HL-60 (cell line): ENCODE measurements around the gene CRELD2.

ENCODE experiments used
- DNase-seq, 2 experiments: peaks; one replicate each; pipeline ENCODE4 v3.0.0-alpha.2; 2010 to 2020; ENCODE audit warnings: low read depth in 1 of 2, low spot score in 1 of 2
- H3K27ac ChIP-seq: fragments of 250-450 bp; sonication (Bioruptor Pico); replicated peaks from 2 replicates; pipeline ENCODE4 v1.5.1; 2020; ENCODE audit warnings: mild to moderate bottlenecking, moderate library complexity
- H3K27me3 ChIP-seq: fragments of 250-450 bp; sonication (Bioruptor Pico); 2 replicates; pipeline ENCODE4 v1.5.1; 2021; ENCODE audit warnings: mild to moderate bottlenecking, moderate library complexity; ENCODE audit not compliant: insufficient read depth, poor library complexity, severe bottlenecking
- H3K4me3 ChIP-seq: replicated peaks from 2 replicates; pipeline ENCODE4 v1.5.1; 2011; ENCODE audit warnings: mild to moderate bottlenecking, control low read depth, low read length; ENCODE audit not compliant: insufficient read depth
- GABPA ChIP-seq: IDR thresholded peaks from 2 replicates; pipeline ENCODE4 v1.6.1; 2012; ENCODE audit warnings: low read depth
- POLR2AphosphoS5 ChIP-seq: IDR thresholded peaks from 2 replicates; pipeline ENCODE4 v1.6.1; 2012; ENCODE audit warnings: low read depth
- REST ChIP-seq: IDR thresholded peaks from 2 replicates; pipeline ENCODE4 v1.6.1; 2012; ENCODE audit warnings: low read depth; ENCODE audit not compliant: insufficient replicate concordance
- SPI1 ChIP-seq: IDR thresholded peaks from 2 replicates; pipeline ENCODE4 v1.6.1; 2012; ENCODE audit warnings: low read depth, mild to moderate bottlenecking, borderline replicate concordance
- TF ChIP-seq, protein P1 (sequence below): IDR thresholded peaks from one replicate; pipeline ENCODE4 v1.5.1; 2011; ENCODE audit warnings: low read length, control low read depth, inconsistent platforms; ENCODE audit not compliant: insufficient read depth

The CRELD2 gene

GRCh38 chr22:49972163-49973017, 54.0 kb downstream of the CRELD2 start:
- no peak for DNase-seq
- no peaks in the 10 kb centered on the region for H3K27me3 ChIP-seq
- no peak overlapping the region for H3K27ac ChIP-seq
- peak overlapping the region; percentile 47; the same call in 1 of the 2 replicates for H3K4me3 ChIP-seq
- TF ChIP-seq SPI1 (no peak), REST (no peak), POLR2AphosphoS5 (no peak), GABPA (no peak)
- TF ChIP-seq, protein P1, sequence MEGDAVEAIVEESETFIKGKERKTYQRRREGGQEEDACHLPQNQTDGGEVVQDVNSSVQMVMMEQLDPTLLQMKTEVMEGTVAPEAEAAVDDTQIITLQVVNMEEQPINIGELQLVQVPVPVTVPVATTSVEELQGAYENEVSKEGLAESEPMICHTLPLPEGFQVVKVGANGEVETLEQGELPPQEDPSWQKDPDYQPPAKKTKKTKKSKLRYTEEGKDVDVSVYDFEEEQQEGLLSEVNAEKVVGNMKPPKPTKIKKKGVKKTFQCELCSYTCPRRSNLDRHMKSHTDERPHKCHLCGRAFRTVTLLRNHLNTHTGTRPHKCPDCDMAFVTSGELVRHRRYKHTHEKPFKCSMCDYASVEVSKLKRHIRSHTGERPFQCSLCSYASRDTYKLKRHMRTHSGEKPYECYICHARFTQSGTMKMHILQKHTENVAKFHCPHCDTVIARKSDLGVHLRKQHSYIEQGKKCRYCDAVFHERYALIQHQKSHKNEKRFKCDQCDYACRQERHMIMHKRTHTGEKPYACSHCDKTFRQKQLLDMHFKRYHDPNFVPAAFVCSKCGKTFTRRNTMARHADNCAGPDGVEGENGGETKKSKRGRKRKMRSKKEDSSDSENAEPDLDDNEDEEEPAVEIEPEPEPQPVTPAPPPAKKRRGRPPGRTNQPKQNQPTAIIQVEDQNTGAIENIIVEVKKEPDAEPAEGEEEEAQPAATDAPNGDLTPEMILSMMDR, result no peak

- H3K4me3 ChIP-seq, result no peak overlapping the region
These were observed 54.9 kb downstream of the CRELD2 start for GRCh38 chr22:49973018-49973961.

More at GRCh38 chr22:49973018-49973961, 54.9 kb downstream of the CRELD2 start:
- DNase-seq, result no peak
- Histone ChIP-seq H3K27me3 (no peaks in the 10 kb centered on the region), H3K27ac (no peak overlapping the region)
- TF ChIP-seq, protein P1, result no peak
- no peak for TF ChIP-seq POLR2AphosphoS5
- TF ChIP-seq GABPA, result no peak
- TF ChIP-seq REST, result no peak
- no peak for TF ChIP-seq SPI1
